ENCODE measurements around the gene KCNJ15. TPM values are rescaled to one million over a fixed set of nuclear protein-coding genes. Genes with fewer than 3 reads are reported as not detected.

The KCNJ15 gene
- total RNA-seq, 1 experiment from 2014 or later: not detected

DNA sequence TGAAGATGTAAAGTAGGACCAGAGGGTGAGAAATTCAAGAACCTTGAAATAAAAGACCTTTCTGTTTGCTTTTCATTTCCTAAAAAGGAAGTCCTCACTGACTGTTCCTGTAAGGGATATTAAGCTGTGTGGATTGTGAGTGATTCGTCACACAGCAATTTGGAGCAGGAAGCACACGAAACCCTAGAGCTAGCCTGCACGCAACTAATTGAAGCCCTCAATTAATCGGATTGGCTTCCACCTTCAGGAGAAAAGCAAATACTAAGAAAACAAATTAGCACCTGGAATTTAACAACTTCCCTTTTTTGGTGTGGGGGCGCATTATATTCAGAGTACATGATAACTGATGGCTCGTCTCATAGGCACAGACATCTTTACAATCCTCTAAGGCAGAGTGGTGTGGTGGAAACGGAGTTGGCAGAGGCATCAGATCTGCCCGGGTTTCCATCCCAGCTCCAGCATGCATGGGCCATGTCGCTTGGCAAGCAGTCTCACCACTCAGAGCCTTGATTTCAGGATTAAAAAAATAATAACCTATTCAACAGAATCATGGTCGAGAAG lies 95.2 kb downstream of the KCNJ15 start:
- H3K4me1 ChIP-seq (ENCODE audit: control insufficient read depth in 1 of 2, insufficient read depth in 2 of 2, low read length in 2 of 2): no peaks in the 10 kb centered on the region; a peak in 1 of 4 replicates
- no peaks in the 10 kb centered on the region for H4K20me1 ChIP-seq (ENCODE audit: insufficient read depth)
- intact Hi-C loops (cut with micrococcal nuclease): loop anchor here (1.0 to 2.0 kb wide), 3 partner anchors 133 to 652 kb away; no protein-coding TSS in a partner anchor
- TF ChIP-seq ZNF274 (IDR thresholded peaks at IDR 0.05; ENCODE audit: low read depth, low read length) (no peak), EZH2phosphoT487 (IDR thresholded peaks at IDR 0.05; ENCODE audit: borderline replicate concordance) (no peak), SP1 (IDR thresholded peaks at IDR 0.05; ENCODE audit: low read depth) (no peak), REST (IDR thresholded peaks at IDR 0.05; ENCODE audit: low read depth) (no peak), YY1 (IDR thresholded peaks at IDR 0.05; ENCODE audit: extremely low read depth, insufficient replicate concordance, low read depth, low read length) (no peak), FOSL1 (IDR thresholded peaks at IDR 0.05; ENCODE audit: low read depth) (no peak), ZFX (IDR thresholded peaks at IDR 0.05) (no peak), RAD21 (IDR thresholded peaks at IDR 0.05; ENCODE audit: low read depth) (no peak), CTCF (IDR thresholded peaks at IDR 0.05 in 2 of 3, conservative IDR thresholded peaks at IDR 0.05 in 1 of 3; ENCODE audit: borderline replicate concordance in 1 of 3, insufficient read depth in 1 of 3, low read depth in 2 of 3, low read length in 2 of 3) (no peak), CEBPB (IDR thresholded peaks at IDR 0.05; ENCODE audit: low read depth) (no peak)
- TF ChIP-seq, protein P1, sequence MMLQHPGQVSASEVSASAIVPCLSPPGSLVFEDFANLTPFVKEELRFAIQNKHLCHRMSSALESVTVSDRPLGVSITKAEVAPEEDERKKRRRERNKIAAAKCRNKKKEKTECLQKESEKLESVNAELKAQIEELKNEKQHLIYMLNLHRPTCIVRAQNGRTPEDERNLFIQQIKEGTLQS (IDR thresholded peaks at IDR 0.05): no peak
- H2AFZ ChIP-seq (ENCODE audit: low read depth, low read length, poor library complexity, severe bottlenecking): no peak overlapping the region
- no peaks in the 10 kb centered on the region for H3K9me2 ChIP-seq (ENCODE audit: insufficient read depth)
- no peak overlapping the region for H3K4me2 ChIP-seq (ENCODE audit: low read length)
- H3K79me2 ChIP-seq (ENCODE audit: insufficient read depth, low read length): no peaks in the 10 kb centered on the region
- CTCF ChIA-PET: interaction anchor here (0.9 to 2.0 kb wide), 11 partner anchors 9 to 678 kb away, joined by 3 to 14 read pairs (median 6); no protein-coding TSS in a partner anchor
- no peak overlapping the region for H3K27ac ChIP-seq (ENCODE audit: low read depth, low read length)
- POLR2A ChIA-PET: no interaction called here
- RAD21 ChIA-PET (ENCODE audit: low non-redundant PET in 1 of 2, low total read pairs in 2 of 2, uncharacterized antibody in 2 of 2, unreplicated experiment in 2 of 2): no interaction called here
- no peak overlapping the region for H3K4me3 ChIP-seq (replicated peaks in 1 of 2; ENCODE audit: low read depth in 1 of 2, low read length in 2 of 2)
- H3K9me3 ChIP-seq (ENCODE audit: control insufficient read depth in 1 of 2, insufficient read depth in 1 of 2, low read depth in 1 of 2, low read length in 2 of 2): no peaks in the 10 kb centered on the region
- DNase-seq (ENCODE audit: low read depth, low spot score) (no peak), ATAC-seq (no peak)
- BruUV-seq (replicated peaks): no TSS peak
- no peaks in the 10 kb centered on the region for H3K36me3 ChIP-seq (ENCODE audit: control insufficient read depth in 1 of 2, insufficient read depth in 2 of 2, low read length in 2 of 2)
- H3K27me3 ChIP-seq (ENCODE audit: insufficient read depth, low read length): peaks cover 4% of the 10 kb centered on the region; the same call in 1 of the 2 replicates
- H3K9ac ChIP-seq (ENCODE audit: low read length): no peak overlapping the region

All from HCT116 (cell line).